Sigmoid colon (tissue), 4 donors: ENCODE results near the gene AIFM2.

Experiments used
- POLR2AphosphoS5 ChIP-seq, 4 donors: sonication (generic); formaldehyde crosslinking; IDR thresholded peaks; one replicate each; pipeline ENCODE4 v1.6.1; 2017; ENCODE audit warnings: antibody characterized with exemption in 4 of 4
- TF ChIP-seq, protein P1 (sequence below), 4 experiments: fragments of 450-650 bp in 3 of 4; fragments of 200-600 bp in 1 of 4; IDR thresholded peaks; one replicate each; pipeline ENCODE4 v1.5.1; 2016 to 2019; ENCODE audit warnings: antibody characterized with exemption in 4 of 4, mild to moderate bottlenecking in 3 of 4, moderate library complexity in 2 of 4

DNA sequence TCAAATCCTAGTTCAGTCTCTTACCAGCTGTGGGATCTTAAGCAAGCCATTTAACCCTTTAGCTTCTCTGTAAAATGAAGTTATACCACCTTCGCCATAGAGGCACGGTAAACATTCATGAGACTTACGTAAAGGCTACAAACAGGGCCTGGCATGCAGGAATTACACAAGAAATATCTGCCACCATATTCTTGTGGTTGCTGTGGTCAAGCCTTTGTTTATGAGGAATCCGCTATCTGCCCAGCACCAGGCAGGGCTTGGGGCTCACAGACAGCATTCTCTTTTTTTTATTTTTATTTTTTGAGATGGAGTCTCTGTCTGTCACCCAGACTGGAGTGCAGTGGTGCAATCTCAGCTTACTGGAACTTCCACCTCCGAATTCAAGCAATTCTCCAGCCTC is 9.9 kb downstream of the AIFM2 start:
- TF ChIP-seq, protein P1, sequence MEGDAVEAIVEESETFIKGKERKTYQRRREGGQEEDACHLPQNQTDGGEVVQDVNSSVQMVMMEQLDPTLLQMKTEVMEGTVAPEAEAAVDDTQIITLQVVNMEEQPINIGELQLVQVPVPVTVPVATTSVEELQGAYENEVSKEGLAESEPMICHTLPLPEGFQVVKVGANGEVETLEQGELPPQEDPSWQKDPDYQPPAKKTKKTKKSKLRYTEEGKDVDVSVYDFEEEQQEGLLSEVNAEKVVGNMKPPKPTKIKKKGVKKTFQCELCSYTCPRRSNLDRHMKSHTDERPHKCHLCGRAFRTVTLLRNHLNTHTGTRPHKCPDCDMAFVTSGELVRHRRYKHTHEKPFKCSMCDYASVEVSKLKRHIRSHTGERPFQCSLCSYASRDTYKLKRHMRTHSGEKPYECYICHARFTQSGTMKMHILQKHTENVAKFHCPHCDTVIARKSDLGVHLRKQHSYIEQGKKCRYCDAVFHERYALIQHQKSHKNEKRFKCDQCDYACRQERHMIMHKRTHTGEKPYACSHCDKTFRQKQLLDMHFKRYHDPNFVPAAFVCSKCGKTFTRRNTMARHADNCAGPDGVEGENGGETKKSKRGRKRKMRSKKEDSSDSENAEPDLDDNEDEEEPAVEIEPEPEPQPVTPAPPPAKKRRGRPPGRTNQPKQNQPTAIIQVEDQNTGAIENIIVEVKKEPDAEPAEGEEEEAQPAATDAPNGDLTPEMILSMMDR (IDR thresholded peaks at IDR 0.05) = no peak
- no peak for TF ChIP-seq POLR2AphosphoS5 (IDR thresholded peaks at IDR 0.05)
